ENCODE data around the gene MACROD2. TPM values are rescaled to one million over a fixed set of nuclear protein-coding genes. Genes with fewer than 3 reads are reported as not detected.

MACROD2 gene
- total and polyA plus RNA-seq, 2 donors (not counting 1 experiment from before 2014, with no cell fraction given) = 5.3 to 6.7 TPM

DNA sequence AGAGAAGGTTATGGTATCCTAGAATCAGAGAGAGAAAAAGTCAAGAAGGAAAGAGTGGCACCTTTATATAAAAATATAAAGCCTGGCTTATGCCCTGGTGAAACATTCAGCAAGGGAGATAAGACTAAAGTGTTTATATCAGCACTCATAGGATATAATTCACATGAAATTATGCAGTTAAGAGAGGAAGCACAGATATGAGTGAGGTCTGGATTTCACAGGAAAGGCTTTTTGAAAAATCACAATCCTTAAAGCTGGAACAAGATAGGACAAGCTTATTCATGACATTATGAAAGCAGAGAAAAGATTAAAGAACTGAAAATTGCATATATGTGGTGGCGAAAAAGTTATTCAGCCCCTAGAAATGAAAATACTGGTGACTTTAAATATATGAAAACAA is 523.3 kb downstream of the MACROD2 start:
- Histone ChIP-seq H3K4me3 (ENCODE audit: control extremely low read depth in 1 of 5, extremely low read depth in 1 of 5, insufficient read depth in 1 of 5, low read depth in 2 of 5, low read length in 4 of 5) (no peak overlapping the region), H3K4me2 (replicated peaks; ENCODE audit: low read depth, low read length, poor library complexity, severe bottlenecking) (no peak overlapping the region), H3K27me3 (replicated peaks in 1 of 4; ENCODE audit: control extremely low read depth in 1 of 4, control insufficient read depth in 3 of 4, insufficient read depth in 4 of 4, low read length in 3 of 4) (no peaks in the 10 kb centered on the region), H2AFZ (ENCODE audit: insufficient read depth, low read depth, low read length, poor library complexity, severe bottlenecking) (no peak overlapping the region), H3K9ac (ENCODE audit: low read length) (no peak overlapping the region), H3K79me2 (ENCODE audit: control insufficient read depth, insufficient read depth, low read length) (no peaks in the 10 kb centered on the region), H4K20me1 (ENCODE audit: control insufficient read depth, insufficient read depth, low read length, poor library complexity, severe bottlenecking) (no peaks in the 10 kb centered on the region), H3K4me1 (ENCODE audit: control insufficient read depth in 2 of 2, insufficient read depth in 2 of 2, low read length in 2 of 2) (no peaks in the 10 kb centered on the region), H3K36me3 (replicated peaks in 1 of 2; ENCODE audit: control extremely low read depth in 1 of 2, control insufficient read depth in 1 of 2, extremely low read depth in 1 of 2, insufficient read depth in 2 of 2, low read length in 1 of 2) (no peaks in the 10 kb centered on the region), H3K9me3 (ENCODE audit: control extremely low read depth in 1 of 3, control insufficient read depth in 2 of 3, insufficient read depth in 1 of 3, low read length in 2 of 3) (no peaks in the 10 kb centered on the region), H3K27ac (ENCODE audit: low read length in 2 of 2) (no peak overlapping the region)
- ChIA-PET CTCF (no interaction called here), POLR2A (no interaction called here)
- Mint-ChIP-seq H3K9me3 (ENCODE audit: insufficient read depth) (no peaks in the 10 kb centered on the region), H3K4me3 (no peak overlapping the region), H3K27me3 (no peaks in the 10 kb centered on the region), H3K27ac (no peak overlapping the region), H3K4me1 (no peaks in the 10 kb centered on the region)
- no peak for ATAC-seq (ENCODE audit: low read depth)
- TF ChIP-seq, protein P1, sequence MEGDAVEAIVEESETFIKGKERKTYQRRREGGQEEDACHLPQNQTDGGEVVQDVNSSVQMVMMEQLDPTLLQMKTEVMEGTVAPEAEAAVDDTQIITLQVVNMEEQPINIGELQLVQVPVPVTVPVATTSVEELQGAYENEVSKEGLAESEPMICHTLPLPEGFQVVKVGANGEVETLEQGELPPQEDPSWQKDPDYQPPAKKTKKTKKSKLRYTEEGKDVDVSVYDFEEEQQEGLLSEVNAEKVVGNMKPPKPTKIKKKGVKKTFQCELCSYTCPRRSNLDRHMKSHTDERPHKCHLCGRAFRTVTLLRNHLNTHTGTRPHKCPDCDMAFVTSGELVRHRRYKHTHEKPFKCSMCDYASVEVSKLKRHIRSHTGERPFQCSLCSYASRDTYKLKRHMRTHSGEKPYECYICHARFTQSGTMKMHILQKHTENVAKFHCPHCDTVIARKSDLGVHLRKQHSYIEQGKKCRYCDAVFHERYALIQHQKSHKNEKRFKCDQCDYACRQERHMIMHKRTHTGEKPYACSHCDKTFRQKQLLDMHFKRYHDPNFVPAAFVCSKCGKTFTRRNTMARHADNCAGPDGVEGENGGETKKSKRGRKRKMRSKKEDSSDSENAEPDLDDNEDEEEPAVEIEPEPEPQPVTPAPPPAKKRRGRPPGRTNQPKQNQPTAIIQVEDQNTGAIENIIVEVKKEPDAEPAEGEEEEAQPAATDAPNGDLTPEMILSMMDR (IDR thresholded peaks at IDR 0.05) = no peak
- no peak for TF ChIP-seq EZH2 (IDR thresholded peaks at IDR 0.05; ENCODE audit: borderline replicate concordance, insufficient read depth, low read depth, low read length, poor library complexity, severe bottlenecking)
- intact Hi-C loops (cut with micrococcal nuclease) = no loop called here
- no CpG with 5 or more reads among the region's 1 CpG for WGBS (ENCODE audit: insufficient coverage)
- DNase-seq = no peak

DNA sequence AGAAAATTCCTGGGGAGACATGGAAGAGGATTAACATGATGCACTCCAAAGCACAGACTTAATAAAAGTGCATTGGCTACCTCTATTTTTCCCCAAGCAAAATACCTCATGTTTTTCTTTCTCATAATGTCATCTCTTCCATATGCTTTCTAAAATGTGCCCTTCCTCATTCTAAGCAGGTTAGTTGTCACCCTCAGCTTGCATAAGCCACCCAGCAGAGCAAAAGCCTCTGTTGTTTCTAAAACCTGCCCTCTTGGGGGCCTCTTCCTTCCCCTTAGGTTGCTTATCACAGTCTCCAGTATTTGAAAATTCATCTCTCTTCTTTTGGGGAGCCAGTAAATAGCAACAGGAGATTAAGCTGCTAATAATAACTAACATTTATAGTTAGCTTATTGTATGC is 525.7 kb downstream of the MACROD2 start:
- H3K27me3 ChIP-seq (replicated peaks in 1 of 4; ENCODE audit: control extremely low read depth in 1 of 4, control insufficient read depth in 3 of 4, insufficient read depth in 4 of 4, low read length in 3 of 4) = no peaks in the 10 kb centered on the region
- no peak for ATAC-seq (ENCODE audit: low read depth)

More for the DNA sequence above, 525.7 kb downstream of the MACROD2 start:
- Histone ChIP-seq H4K20me1 (ENCODE audit: control insufficient read depth, insufficient read depth, low read length, poor library complexity, severe bottlenecking) (no peaks in the 10 kb centered on the region), H3K9me3 (ENCODE audit: control extremely low read depth in 1 of 3, control insufficient read depth in 2 of 3, insufficient read depth in 1 of 3, low read length in 2 of 3) (no peaks in the 10 kb centered on the region), H3K27ac (ENCODE audit: low read length in 2 of 2) (no peak overlapping the region), H2AFZ (ENCODE audit: insufficient read depth, low read depth, low read length, poor library complexity, severe bottlenecking) (no peak overlapping the region), H3K36me3 (replicated peaks in 1 of 2; ENCODE audit: control extremely low read depth in 1 of 2, control insufficient read depth in 1 of 2, extremely low read depth in 1 of 2, insufficient read depth in 2 of 2, low read length in 1 of 2) (no peaks in the 10 kb centered on the region), H3K4me1 (ENCODE audit: control insufficient read depth in 2 of 2, insufficient read depth in 2 of 2, low read length in 2 of 2) (no peaks in the 10 kb centered on the region), H3K9ac (ENCODE audit: low read length) (no peak overlapping the region), H3K4me2 (replicated peaks; ENCODE audit: low read depth, low read length, poor library complexity, severe bottlenecking) (no peak overlapping the region), H3K4me3 (ENCODE audit: control extremely low read depth in 1 of 5, extremely low read depth in 1 of 5, insufficient read depth in 1 of 5, low read depth in 2 of 5, low read length in 4 of 5) (no peak overlapping the region), H3K79me2 (ENCODE audit: control insufficient read depth, insufficient read depth, low read length) (no peaks in the 10 kb centered on the region)
- ChIA-PET POLR2A (no interaction called here), CTCF (no interaction called here)
- Mint-ChIP-seq H3K27ac (no peak overlapping the region), H3K4me3 (no peak overlapping the region), H3K9me3 (ENCODE audit: insufficient read depth) (no peaks in the 10 kb centered on the region), H3K27me3 (no peaks in the 10 kb centered on the region), H3K4me1 (no peaks in the 10 kb centered on the region)
- no peak for TF ChIP-seq EZH2 (IDR thresholded peaks at IDR 0.05; ENCODE audit: borderline replicate concordance, insufficient read depth, low read depth, low read length, poor library complexity, severe bottlenecking)
- TF ChIP-seq, protein P1 (IDR thresholded peaks at IDR 0.05) = no peak
- intact Hi-C loops (cut with micrococcal nuclease) = no loop called here
- no peak for DNase-seq
